Measurements from ENCODE around the gene DPH1. TPM values are rescaled to one million over a fixed set of nuclear protein-coding genes. Genes with fewer than 3 reads are reported as not detected.

DPH1 gene
- total and polyA plus RNA-seq, 8 donors, result 21.8 to 74.4 (median 32.2) TPM

DNA sequence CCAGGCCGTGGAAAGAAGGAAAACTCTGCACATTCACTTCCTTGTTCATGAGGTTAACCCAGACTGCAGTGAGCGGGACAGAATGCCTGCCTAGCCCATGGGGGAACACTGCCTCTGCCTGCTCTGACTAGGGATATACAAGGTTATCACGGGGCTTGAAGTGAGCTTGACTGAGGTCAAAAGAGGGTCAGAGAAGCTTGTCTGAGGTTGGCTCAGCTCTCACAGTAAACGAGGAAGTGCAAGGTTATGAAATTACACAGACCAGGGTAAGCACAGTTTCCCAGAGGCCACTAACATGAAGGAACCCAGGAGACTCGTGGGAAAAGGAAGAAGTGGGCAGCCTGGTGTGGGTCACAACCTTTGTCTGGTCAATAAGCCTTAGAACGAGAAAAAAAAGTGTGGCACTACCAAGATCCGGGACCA lies 53.7 kb downstream of the DPH1 start:
- H3K9me3 ChIP-seq, result no peaks in the 10 kb centered on the region
- H3K4me1 ChIP-seq, result peaks cover 0 to 18% (median 3%) of the 10 kb centered on the region in 3 donors
- WGBS, 2 donors, result 51 to 55% methylated on average over 7 of the region's 7 CpGs
- FAIRE-seq, result no peak
- H3K4me3 ChIP-seq, result no peak overlapping the region
- peak overlapping the region; percentile 31 to 81 (median 56) for H3K27ac ChIP-seq
- TF ChIP-seq, protein P1, sequence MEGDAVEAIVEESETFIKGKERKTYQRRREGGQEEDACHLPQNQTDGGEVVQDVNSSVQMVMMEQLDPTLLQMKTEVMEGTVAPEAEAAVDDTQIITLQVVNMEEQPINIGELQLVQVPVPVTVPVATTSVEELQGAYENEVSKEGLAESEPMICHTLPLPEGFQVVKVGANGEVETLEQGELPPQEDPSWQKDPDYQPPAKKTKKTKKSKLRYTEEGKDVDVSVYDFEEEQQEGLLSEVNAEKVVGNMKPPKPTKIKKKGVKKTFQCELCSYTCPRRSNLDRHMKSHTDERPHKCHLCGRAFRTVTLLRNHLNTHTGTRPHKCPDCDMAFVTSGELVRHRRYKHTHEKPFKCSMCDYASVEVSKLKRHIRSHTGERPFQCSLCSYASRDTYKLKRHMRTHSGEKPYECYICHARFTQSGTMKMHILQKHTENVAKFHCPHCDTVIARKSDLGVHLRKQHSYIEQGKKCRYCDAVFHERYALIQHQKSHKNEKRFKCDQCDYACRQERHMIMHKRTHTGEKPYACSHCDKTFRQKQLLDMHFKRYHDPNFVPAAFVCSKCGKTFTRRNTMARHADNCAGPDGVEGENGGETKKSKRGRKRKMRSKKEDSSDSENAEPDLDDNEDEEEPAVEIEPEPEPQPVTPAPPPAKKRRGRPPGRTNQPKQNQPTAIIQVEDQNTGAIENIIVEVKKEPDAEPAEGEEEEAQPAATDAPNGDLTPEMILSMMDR (IDR thresholded peaks at IDR 0.05), result no peak
- DNase-seq, result peak in 1 of 6 donors; percentile 59
- intact Hi-C loops (cut with DNase I), result no loop called here
- H3K27me3 ChIP-seq, result no peaks in the 10 kb centered on the region
- peaks cover 0 to 13% (median 0%) of the 10 kb centered on the region in 3 donors for H3K36me3 ChIP-seq
- peak; percentile 46 to 74 (median 64) for ATAC-seq

- FAIRE-seq, result no peak
- H3K9me3 ChIP-seq, result no peaks in the 10 kb centered on the region
- intact Hi-C loops (cut with DNase I), result no loop called here
- H3K4me3 ChIP-seq, result no peak overlapping the region
- TF ChIP-seq, protein P1 (IDR thresholded peaks at IDR 0.05), result no peak
- 80 to 81% methylated on average over 8 of the region's 8 CpGs for WGBS, 2 donors
- no peaks in the 10 kb centered on the region for H3K27me3 ChIP-seq
- H3K4me1 ChIP-seq, result peaks cover 0 to 23% (median 3%) of the 10 kb centered on the region in 3 donors
- ATAC-seq, result peak; percentile 11 to 36 (median 28)
- H3K36me3 ChIP-seq, result peaks cover 0 to 13% (median 0%) of the 10 kb centered on the region in 3 donors
- H3K27ac ChIP-seq, result peak overlapping the region; percentile 31 to 81 (median 56)
- no peak for DNase-seq
Observed at GRCh38 chr17:2084036-2084765, 54.2 kb downstream of the DPH1 start.

- H3K36me3 ChIP-seq, result peaks cover 0 to 13% (median 0%) of the 10 kb centered on the region in 3 donors
- H3K9me3 ChIP-seq, result no peaks in the 10 kb centered on the region
- no peak overlapping the region for H3K4me3 ChIP-seq
- WGBS, 2 donors, result 78 to 82% methylated on average over 13 of the region's 13 CpGs
- H3K4me1 ChIP-seq, result peaks cover 0 to 23% (median 3%) of the 10 kb centered on the region in 3 donors
- FAIRE-seq, result no peak
- no peak for DNase-seq
- intact Hi-C loops (cut with DNase I), result no loop called here
- ATAC-seq, result peak in 3 of 4 donors; percentile 6 to 38 (median 31)
- H3K27ac ChIP-seq, result peak overlapping the region in 2 of 4 donors; percentile 69 to 81
- TF ChIP-seq, protein P1 (IDR thresholded peaks at IDR 0.05), result no peak
- no peaks in the 10 kb centered on the region for H3K27me3 ChIP-seq
Observed at GRCh38 chr17:2084766-2085647, 55.1 kb downstream of the DPH1 start.

- TF ChIP-seq, protein P1 (IDR thresholded peaks at IDR 0.05), result no peak
- Histone ChIP-seq H3K4me1 (peaks cover 0 to 23% (median 3%) of the 10 kb centered on the region in 3 donors), H3K36me3 (peaks cover 0 to 13% (median 0%) of the 10 kb centered on the region in 3 donors), H3K9me3 (no peaks in the 10 kb centered on the region), H3K4me3 (no peak overlapping the region), H3K27me3 (no peaks in the 10 kb centered on the region), H3K27ac (peak overlapping the region in 2 of 4 donors; percentile 60 to 81)
- intact Hi-C loops (cut with DNase I), result no loop called here
- no peak for FAIRE-seq
- 61 to 78% methylated on average over 5 of the region's 5 CpGs for WGBS, 2 donors
- DNase-seq, result no peak
- ATAC-seq, result no peak
Observed at GRCh38 chr17:2085648-2085949, 55.6 kb downstream of the DPH1 start.

Data from pancreas (tissue), 10 donors.